H9 (cell line): ENCODE data around the gene SPEN. TPM values are rescaled to one million over a fixed set of nuclear protein-coding genes. Genes with fewer than 3 reads are reported as not detected.

ENCODE experiments used
- DNase-seq: peaks from one replicate; pipeline ENCODE4 v3.0.0-alpha.2; 2017
- H2AFZ ChIP-seq: one replicate; pipeline ENCODE4 v1.6.1; 2013; ENCODE audit warnings: mild to moderate bottlenecking, low read length, control low read depth, moderate library complexity
- H2AK5ac ChIP-seq: 2 replicates; pipeline ENCODE4 v1.6.1; 2013; ENCODE audit warnings: low read length, control low read depth, mixed read lengths; ENCODE audit not compliant: insufficient read length
- H2BK120ac ChIP-seq: one replicate; pipeline ENCODE4 v1.6.1; 2013; ENCODE audit warnings: low read depth, mild to moderate bottlenecking, low read length, control low read depth, inconsistent platforms; ENCODE audit not compliant: poor library complexity, severe bottlenecking
- H2BK12ac ChIP-seq: 2 replicates; pipeline ENCODE4 v1.6.1; 2013; ENCODE audit warnings: low read length, control low read depth, mixed read lengths, low read depth; ENCODE audit not compliant: insufficient read length
- H2BK15ac ChIP-seq: 2 replicates; pipeline ENCODE4 v1.6.1; 2013; ENCODE audit warnings: low read depth, low read length, control low read depth
- H2BK20ac ChIP-seq: one replicate; pipeline ENCODE4 v1.6.1; 2013; ENCODE audit warnings: low read depth, mild to moderate bottlenecking, low read length, control low read depth, inconsistent platforms; ENCODE audit not compliant: poor library complexity, severe bottlenecking
- H2BK5ac ChIP-seq: 2 replicates; pipeline ENCODE4 v1.6.1; 2013; ENCODE audit warnings: low read length, control low read depth, mixed read lengths; ENCODE audit not compliant: insufficient read length
- H3K14ac ChIP-seq: 2 replicates; pipeline ENCODE4 v1.6.1; 2013; ENCODE audit warnings: low read length, control low read depth; ENCODE audit not compliant: insufficient read depth
- H3K18ac ChIP-seq: 2 replicates; pipeline ENCODE4 v1.6.1; 2013; ENCODE audit warnings: low read depth, mild to moderate bottlenecking, mixed read lengths, low read length, control low read depth; ENCODE audit not compliant: insufficient read length
- H3K23ac ChIP-seq: 2 replicates; pipeline ENCODE4 v1.6.1; 2013; ENCODE audit warnings: low read length, control low read depth, mixed read lengths, low read depth; ENCODE audit not compliant: insufficient read length
- H3K23me2 ChIP-seq: 2 replicates; pipeline ENCODE4 v1.6.1; 2013; ENCODE audit warnings: low read depth, mild to moderate bottlenecking, mixed read lengths, low read length, control low read depth; ENCODE audit not compliant: insufficient read length, poor library complexity, severe bottlenecking
- H3K27ac ChIP-seq: 2 replicates; pipeline ENCODE4 v1.5.1; 2013; ENCODE audit warnings: low read length, control low read depth, mixed read lengths, low read depth; ENCODE audit not compliant: insufficient read length
- H3K27me3 ChIP-seq: 2 replicates; pipeline ENCODE4 v1.6.1; 2013; ENCODE audit warnings: low read length, control low read depth, inconsistent platforms; ENCODE audit not compliant: insufficient read depth
- H3K4ac ChIP-seq: 2 replicates; pipeline ENCODE4 v1.6.1; 2013; ENCODE audit warnings: low read depth, mild to moderate bottlenecking, control low read depth, inconsistent platforms, low read length, moderate library complexity
- H3K4me1 ChIP-seq: 2 replicates; pipeline ENCODE4 v1.6.1; 2013; ENCODE audit warnings: low read length, control low read depth, inconsistent platforms; ENCODE audit not compliant: insufficient read depth
- H3K4me2 ChIP-seq: 2 replicates; pipeline ENCODE4 v1.6.1; 2013; ENCODE audit warnings: low read length, control low read depth, mixed read lengths; ENCODE audit not compliant: insufficient read length, insufficient read depth
- H3K56ac ChIP-seq: 2 replicates; pipeline ENCODE4 v1.6.1; 2013; ENCODE audit warnings: low read depth, mild to moderate bottlenecking, mixed read lengths, low read length, control low read depth; ENCODE audit not compliant: insufficient read length
- H3K79me1 ChIP-seq: 2 replicates; pipeline ENCODE4 v1.6.1; 2013; ENCODE audit warnings: low read depth, mild to moderate bottlenecking, moderate library complexity, low read length, control low read depth, inconsistent platforms; ENCODE audit not compliant: insufficient read depth, poor library complexity, severe bottlenecking
- H3K79me2 ChIP-seq: 2 replicates; pipeline ENCODE4 v1.6.1; 2013; ENCODE audit warnings: low read length, control low read depth, inconsistent platforms; ENCODE audit not compliant: insufficient read depth
- H3K9ac ChIP-seq: 2 replicates; pipeline ENCODE4 v1.6.1; 2013; ENCODE audit warnings: low read length, control low read depth, mixed read lengths; ENCODE audit not compliant: insufficient read length; ENCODE audit errors: extremely low read depth
- H3K9me3 ChIP-seq: one replicate; pipeline ENCODE4 v1.6.1; 2013; ENCODE audit warnings: low read depth, low read length, inconsistent platforms; ENCODE audit not compliant: control insufficient read depth
- H3T11ph ChIP-seq: one replicate; pipeline ENCODE4 v1.6.1; 2013; ENCODE audit warnings: mild to moderate bottlenecking, low read length, control low read depth, inconsistent platforms
- H4K20me1 ChIP-seq: one replicate; pipeline ENCODE4 v1.6.1; 2013; ENCODE audit not compliant: control insufficient read depth, insufficient read length, insufficient read depth
- H4K5ac ChIP-seq: 2 replicates; pipeline ENCODE4 v1.6.1; 2013; ENCODE audit warnings: low read depth, mild to moderate bottlenecking, mixed read lengths, low read length, control low read depth; ENCODE audit not compliant: insufficient read length
- H4K8ac ChIP-seq: replicated peaks from 2 replicates; pipeline ENCODE4 v1.6.1; 2013; ENCODE audit warnings: low read length, control low read depth, mixed read lengths, low read depth; ENCODE audit not compliant: insufficient read length
- H4K91ac ChIP-seq: 2 replicates; pipeline ENCODE4 v1.6.1; 2013; ENCODE audit warnings: low read depth, mild to moderate bottlenecking, moderate library complexity, mixed read lengths, low read length, control low read depth; ENCODE audit not compliant: insufficient read length
- H3K27ac Mint-ChIP-seq, 3 experiments: 2 replicates in 2 of 3; 3 replicates in 1 of 3; pipeline ENCODE4 v1.8.0; 2020 to 2021; ENCODE audit warnings: mixed read lengths in 3 of 3, mild to moderate bottlenecking in 1 of 3, moderate library complexity in 1 of 3
- H3K27me3 Mint-ChIP-seq: 2 replicates; pipeline ENCODE4 v1.8.0; 2021; ENCODE audit warnings: low read depth, mild to moderate bottlenecking, moderate library complexity, mixed read lengths
- H3K36me3 Mint-ChIP-seq, 3 experiments: 2 replicates in 2 of 3; 3 replicates in 1 of 3; pipeline ENCODE4 v1.8.0; 2020 to 2021; ENCODE audit warnings: low read depth in 3 of 3, mixed read lengths in 3 of 3; ENCODE audit not compliant: insufficient read depth in 1 of 3
- H3K4me1 Mint-ChIP-seq, 2 experiments: 2 replicates each; pipeline ENCODE4 v1.8.0; 2020; ENCODE audit warnings: mixed read lengths in 2 of 2
- H3K4me3 Mint-ChIP-seq, 2 experiments: 2 replicates in 1 of 2; 3 replicates in 1 of 2; pipeline ENCODE4 v1.8.0; 2020 to 2021; ENCODE audit warnings: mild to moderate bottlenecking in 2 of 2, mixed read lengths in 2 of 2, moderate library complexity in 1 of 2
- H3K9me3 Mint-ChIP-seq, 2 experiments: 2 replicates in 1 of 2; 3 replicates in 1 of 2; pipeline ENCODE4 v1.8.0; 2020; ENCODE audit warnings: mild to moderate bottlenecking in 2 of 2, mixed read lengths in 2 of 2, moderate library complexity in 1 of 2
- WGBS: extraction: QIAGEN DNeasy Blood & Tissue Kit; methylation state at CpG from one replicate; pipeline ENCODE4 v1.1.7; 2013; ENCODE audit warnings: missing lambda C conversion rate, low lambda C conversion rate, mixed read lengths; ENCODE audit not compliant: insufficient read length; ENCODE audit errors: extremely low coverage; 5-methylcytosine and 5-hydroxymethylcytosine counted together
- total RNA-seq: library from RNA; stranded (reverse); gene quantifications from 2 replicates; pipeline ENCODE4 v1.2.1, GENCODE V29; 2021
- TF ChIP-seq, protein P1 (sequence below): fragments of 200-600 bp; sonication (generic); conservative IDR thresholded peaks from 3 replicates; pipeline ENCODE4 v1.8.0; 2021; ENCODE audit warnings: antibody characterized with exemption, mild to moderate bottlenecking

Gene SPEN
- total RNA-seq, 1 experiment from 2014 or later, result 59.6 TPM

DNA sequence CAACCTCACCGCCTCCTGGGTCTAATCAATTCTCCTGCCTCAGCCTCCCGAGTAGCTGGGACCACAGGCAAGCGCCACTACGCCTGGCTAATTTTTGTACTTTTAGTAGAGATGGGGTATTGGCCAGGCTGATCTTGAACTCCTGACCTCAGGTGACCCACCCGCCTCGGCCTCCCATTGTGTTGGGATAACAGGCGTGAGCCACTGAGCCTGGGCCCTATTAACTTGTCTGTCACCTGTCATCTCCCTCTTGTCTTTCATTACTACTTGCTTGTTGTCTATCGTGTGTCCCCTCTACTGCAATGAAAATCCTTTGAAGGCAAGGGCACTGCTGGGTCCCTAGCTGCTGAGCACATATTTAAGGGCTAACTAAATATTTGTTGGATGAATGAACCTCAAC lies 43.4 kb upstream of the SPEN start:
- WGBS, result no CpG with 5 or more reads among the region's 8 CpGs
- H2BK15ac ChIP-seq, result no peak overlapping the region
- no peak overlapping the region for H2AK5ac ChIP-seq
- H3K14ac ChIP-seq, result no peak overlapping the region
- no peaks in the 10 kb centered on the region for H3K36me3 Mint-ChIP-seq
- H4K91ac ChIP-seq, result no peak overlapping the region
- no peak overlapping the region for H2BK20ac ChIP-seq
- H3K4me3 Mint-ChIP-seq, result no peak overlapping the region
- no peak overlapping the region for H4K5ac ChIP-seq
- H3K9me3 Mint-ChIP-seq, result no peaks in the 10 kb centered on the region
- no peaks in the 10 kb centered on the region for H3K9me3 ChIP-seq
- H3K23ac ChIP-seq, result no peak overlapping the region
- no peak overlapping the region for H3K4me2 ChIP-seq
- H4K8ac ChIP-seq, result no peak overlapping the region
- DNase-seq, result no peak
- no peak overlapping the region; a peak in 1 of 7 replicates for H3K27ac Mint-ChIP-seq
- TF ChIP-seq, protein P1, sequence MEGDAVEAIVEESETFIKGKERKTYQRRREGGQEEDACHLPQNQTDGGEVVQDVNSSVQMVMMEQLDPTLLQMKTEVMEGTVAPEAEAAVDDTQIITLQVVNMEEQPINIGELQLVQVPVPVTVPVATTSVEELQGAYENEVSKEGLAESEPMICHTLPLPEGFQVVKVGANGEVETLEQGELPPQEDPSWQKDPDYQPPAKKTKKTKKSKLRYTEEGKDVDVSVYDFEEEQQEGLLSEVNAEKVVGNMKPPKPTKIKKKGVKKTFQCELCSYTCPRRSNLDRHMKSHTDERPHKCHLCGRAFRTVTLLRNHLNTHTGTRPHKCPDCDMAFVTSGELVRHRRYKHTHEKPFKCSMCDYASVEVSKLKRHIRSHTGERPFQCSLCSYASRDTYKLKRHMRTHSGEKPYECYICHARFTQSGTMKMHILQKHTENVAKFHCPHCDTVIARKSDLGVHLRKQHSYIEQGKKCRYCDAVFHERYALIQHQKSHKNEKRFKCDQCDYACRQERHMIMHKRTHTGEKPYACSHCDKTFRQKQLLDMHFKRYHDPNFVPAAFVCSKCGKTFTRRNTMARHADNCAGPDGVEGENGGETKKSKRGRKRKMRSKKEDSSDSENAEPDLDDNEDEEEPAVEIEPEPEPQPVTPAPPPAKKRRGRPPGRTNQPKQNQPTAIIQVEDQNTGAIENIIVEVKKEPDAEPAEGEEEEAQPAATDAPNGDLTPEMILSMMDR, result no peak
- peaks cover 2% of the 10 kb centered on the region; the same call in 1 of the 2 replicates for H3K27me3 Mint-ChIP-seq
- H3K56ac ChIP-seq, result no peak overlapping the region
- H2BK120ac ChIP-seq, result no peak overlapping the region
- H3K18ac ChIP-seq, result no peak overlapping the region
- H3K4me1 ChIP-seq, result peaks cover 5% of the 10 kb centered on the region; the same call in 1 of the 2 replicates
- H2AFZ ChIP-seq, result no peak overlapping the region
- no peak overlapping the region for H3K9ac ChIP-seq
- H3K27me3 ChIP-seq, result no peaks in the 10 kb centered on the region
- H3T11ph ChIP-seq, result no peak overlapping the region
- H3K79me1 ChIP-seq, result no peaks in the 10 kb centered on the region
- H2BK12ac ChIP-seq, result no peak overlapping the region
- H3K79me2 ChIP-seq, result no peaks in the 10 kb centered on the region
- H3K23me2 ChIP-seq, result no peaks in the 10 kb centered on the region
- H3K27ac ChIP-seq, result no peak overlapping the region
- H2BK5ac ChIP-seq, result no peak overlapping the region
- H3K4me1 Mint-ChIP-seq, result peaks cover 25 to 27% of the 10 kb centered on the region in 2 experiments
- no peaks in the 10 kb centered on the region for H4K20me1 ChIP-seq
- no peak overlapping the region for H3K4ac ChIP-seq
